ENCODE data around the gene PRMT5. TPM values are rescaled to one million over a fixed set of nuclear protein-coding genes. Genes with fewer than 3 reads are reported as not detected.

Gene PRMT5
- total and polyA plus RNA-seq, 8 donors: 20.9 to 48.8 (median 37.1) TPM

DNA sequence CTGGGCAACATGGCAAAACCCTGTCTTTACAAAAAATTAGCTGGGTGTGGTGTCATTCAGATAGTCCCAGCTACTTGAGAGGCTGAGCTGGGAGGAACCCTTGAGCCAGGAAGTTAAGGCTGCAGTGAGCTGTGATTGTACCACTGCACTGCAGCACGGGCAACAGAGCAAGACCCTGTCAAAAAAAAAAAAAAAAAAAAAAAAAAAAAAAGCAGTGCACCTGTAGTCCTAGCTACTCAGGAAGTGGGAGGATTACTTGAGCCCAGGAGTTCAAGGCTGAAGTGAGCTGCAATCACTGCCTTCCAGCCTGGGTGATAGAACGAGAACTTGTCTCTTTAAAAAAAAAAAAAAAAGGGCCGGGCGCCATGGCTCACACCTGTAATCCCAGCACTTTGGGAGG, 40.5 kb downstream of the PRMT5 start:
- Histone ChIP-seq H3K4me1 (peaks cover 16 to 34% (median 27%) of the 10 kb centered on the region in 4 donors), H3K4me3 (no peak overlapping the region), H3K9me3 (no peaks in the 10 kb centered on the region), H3K36me3 (no peaks in the 10 kb centered on the region), H3K27me3 (no peaks in the 10 kb centered on the region), H3K27ac (peak overlapping the region in 2 of 5 donors; percentile 86 to 88)
- DNase-seq: no peak
- TF ChIP-seq, protein P1, sequence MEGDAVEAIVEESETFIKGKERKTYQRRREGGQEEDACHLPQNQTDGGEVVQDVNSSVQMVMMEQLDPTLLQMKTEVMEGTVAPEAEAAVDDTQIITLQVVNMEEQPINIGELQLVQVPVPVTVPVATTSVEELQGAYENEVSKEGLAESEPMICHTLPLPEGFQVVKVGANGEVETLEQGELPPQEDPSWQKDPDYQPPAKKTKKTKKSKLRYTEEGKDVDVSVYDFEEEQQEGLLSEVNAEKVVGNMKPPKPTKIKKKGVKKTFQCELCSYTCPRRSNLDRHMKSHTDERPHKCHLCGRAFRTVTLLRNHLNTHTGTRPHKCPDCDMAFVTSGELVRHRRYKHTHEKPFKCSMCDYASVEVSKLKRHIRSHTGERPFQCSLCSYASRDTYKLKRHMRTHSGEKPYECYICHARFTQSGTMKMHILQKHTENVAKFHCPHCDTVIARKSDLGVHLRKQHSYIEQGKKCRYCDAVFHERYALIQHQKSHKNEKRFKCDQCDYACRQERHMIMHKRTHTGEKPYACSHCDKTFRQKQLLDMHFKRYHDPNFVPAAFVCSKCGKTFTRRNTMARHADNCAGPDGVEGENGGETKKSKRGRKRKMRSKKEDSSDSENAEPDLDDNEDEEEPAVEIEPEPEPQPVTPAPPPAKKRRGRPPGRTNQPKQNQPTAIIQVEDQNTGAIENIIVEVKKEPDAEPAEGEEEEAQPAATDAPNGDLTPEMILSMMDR (IDR thresholded peaks at IDR 0.05): no peak
- TF ChIP-seq POLR2AphosphoS5 (IDR thresholded peaks at IDR 0.05): no peak
- no peak for TF ChIP-seq EP300 (IDR thresholded peaks at IDR 0.05)
- TF ChIP-seq POLR2A (IDR thresholded peaks at IDR 0.05): no peak
- intact Hi-C loops (cut with DNase I; ENCODE audit: low total_unique reads): no loop called here
- WGBS, 5 donors: 24 to 72% (median 59%) methylated on average over 3 to 4 of the region's 4 CpGs

DNA sequence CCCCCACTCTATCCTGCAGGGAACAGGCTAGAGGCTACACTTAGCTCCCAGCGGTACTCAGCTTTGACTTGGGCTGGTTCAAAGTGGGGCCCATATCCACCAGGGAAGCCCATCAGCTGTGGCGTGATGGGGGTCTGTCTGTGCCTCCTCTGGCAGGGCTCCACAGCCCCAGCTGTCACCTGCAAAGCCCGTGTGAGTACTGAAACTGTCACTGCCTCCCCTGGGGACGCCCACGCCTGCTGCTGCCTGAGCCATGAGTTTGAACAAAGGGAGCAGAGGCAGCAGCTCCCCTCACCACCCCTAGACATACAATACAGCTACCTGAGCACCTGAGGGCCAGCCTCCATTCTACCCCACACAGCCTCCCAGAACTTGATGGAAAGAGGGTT, 41.2 kb downstream of the PRMT5 start:
- Histone ChIP-seq H3K27me3 (no peaks in the 10 kb centered on the region), H3K4me1 (peaks cover 16 to 40% (median 33%) of the 10 kb centered on the region in 4 donors), H3K36me3 (no peaks in the 10 kb centered on the region), H3K9me3 (no peaks in the 10 kb centered on the region), H3K4me3 (peak overlapping the region; percentile 48 to 62 (median 58)), H3K27ac (peak overlapping the region; percentile 83 to 95 (median 86))
- 45 to 62% (median 52%) methylated on average over 5 of the region's 5 CpGs for WGBS, 5 donors
- DNase-seq: peak in 1 of 2 donors; percentile 52
- intact Hi-C loops (cut with DNase I; ENCODE audit: low total_unique reads): no loop called here
- no peak for TF ChIP-seq EP300 (IDR thresholded peaks at IDR 0.05)
- no peak for TF ChIP-seq POLR2A (IDR thresholded peaks at IDR 0.05)
- TF ChIP-seq, protein P1 (IDR thresholded peaks at IDR 0.05): no peak
- TF ChIP-seq POLR2AphosphoS5 (IDR thresholded peaks at IDR 0.05): no peak

DNA sequence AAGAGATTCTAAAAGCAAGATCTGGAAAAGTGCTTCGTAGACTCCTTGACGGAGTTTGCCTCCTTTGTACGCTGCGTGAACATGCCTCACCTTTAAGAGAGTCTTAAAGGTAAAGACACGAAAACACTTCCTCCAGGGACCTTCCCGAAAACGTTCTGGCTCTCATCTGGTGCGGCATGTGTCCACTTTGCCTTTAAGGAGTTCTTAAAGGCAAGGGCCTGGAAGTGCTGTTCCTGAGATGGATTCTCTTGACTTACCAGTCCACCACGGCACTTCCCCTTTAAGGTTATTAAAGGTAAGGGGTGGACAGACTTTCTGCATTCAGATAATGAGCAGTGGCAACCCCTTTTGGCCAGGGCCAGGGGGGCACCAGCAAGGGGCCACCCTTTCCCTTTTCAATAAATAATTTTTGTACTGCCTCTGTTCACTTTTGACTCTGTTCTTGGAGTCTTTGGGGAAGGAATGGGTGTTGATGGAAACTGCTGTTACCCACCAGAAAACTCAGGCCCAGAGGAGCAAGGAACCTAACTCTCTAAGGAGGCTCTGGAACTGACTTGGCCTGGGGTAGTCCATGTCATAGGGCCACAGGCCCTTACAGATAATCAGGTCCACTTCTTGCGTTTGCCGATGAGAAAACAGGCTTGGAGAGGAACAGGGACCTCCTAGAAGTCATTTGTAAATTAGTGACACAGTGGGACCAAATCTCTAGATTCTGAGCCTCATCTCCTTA, 41.8 kb downstream of the PRMT5 start:
- Histone ChIP-seq H3K27me3 (no peaks in the 10 kb centered on the region), H3K27ac (peak overlapping the region; percentile 83 to 95 (median 86)), H3K4me3 (peak overlapping the region; percentile 48 to 62 (median 58)), H3K9me3 (no peaks in the 10 kb centered on the region), H3K4me1 (peaks cover 21 to 45% (median 39%) of the 10 kb centered on the region in 4 donors), H3K36me3 (no peaks in the 10 kb centered on the region)
- TF ChIP-seq EP300 (IDR thresholded peaks at IDR 0.05) (no peak), POLR2AphosphoS5 (IDR thresholded peaks at IDR 0.05) (peak in 2 of 3 donors; percentile 56 to 80)
- intact Hi-C loops (cut with DNase I; ENCODE audit: low total_unique reads): no loop called here
- 14 to 21% (median 20%) methylated on average over 10 to 11 of the region's 11 CpGs for WGBS, 5 donors
- DNase-seq: peak; percentile 78 to 95

DNA sequence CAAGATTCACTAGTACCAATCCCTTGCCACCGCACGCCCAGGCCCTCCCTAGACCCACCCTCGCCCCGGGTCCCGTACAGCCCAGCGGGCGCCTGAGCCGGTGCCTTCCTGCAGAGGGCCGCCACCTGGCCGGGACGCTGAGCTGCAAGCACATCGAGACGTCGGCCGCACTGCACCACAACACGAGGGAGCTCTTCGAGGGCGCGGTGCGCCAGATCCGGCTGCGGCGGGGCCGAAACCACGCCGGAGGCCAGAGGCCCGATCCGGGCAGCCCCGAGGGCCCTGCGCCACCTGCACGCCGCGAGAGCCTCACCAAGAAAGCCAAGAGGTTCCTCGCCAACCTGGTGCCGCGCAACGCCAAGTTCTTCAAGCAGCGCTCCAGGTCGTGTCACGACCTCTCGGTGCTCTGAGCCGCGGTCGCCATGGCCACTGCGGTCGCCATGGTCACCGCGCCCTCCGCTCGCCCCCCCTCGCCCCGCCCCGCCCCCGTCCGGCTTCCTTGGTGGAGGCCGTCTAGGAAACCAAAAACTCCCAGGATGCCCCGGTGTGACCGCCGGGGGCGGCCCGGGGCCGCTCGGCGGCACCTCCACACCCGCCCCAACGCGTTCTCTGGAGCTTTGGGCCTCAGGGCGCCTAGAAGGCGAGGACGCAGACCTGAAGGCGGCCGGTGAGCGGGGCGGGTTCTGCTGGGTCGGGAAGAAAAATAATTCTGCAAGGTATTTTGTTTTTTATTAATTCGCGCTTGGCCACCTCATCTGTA, 42.5 kb downstream of the PRMT5 start:
- DNase-seq: peak; percentile 85 to 92

More for the DNA sequence above, 42.5 kb downstream of the PRMT5 start:
- Histone ChIP-seq H3K36me3 (no peaks in the 10 kb centered on the region), H3K4me1 (peaks cover 24 to 52% (median 44%) of the 10 kb centered on the region in 4 donors), H3K9me3 (no peaks in the 10 kb centered on the region), H3K27me3 (no peaks in the 10 kb centered on the region), H3K4me3 (peak overlapping the region; percentile 48 to 62 (median 58)), H3K27ac (peak overlapping the region; percentile 83 to 95 (median 86))
- WGBS, 5 donors: 1 to 6% (median 3%) methylated on average over 22 to 77 of the region's 77 CpGs
- intact Hi-C loops (cut with DNase I; ENCODE audit: low total_unique reads): no loop called here
- no peak for TF ChIP-seq EP300 (IDR thresholded peaks at IDR 0.05)
- no peak for TF ChIP-seq POLR2A (IDR thresholded peaks at IDR 0.05)
- TF ChIP-seq, protein P1 (IDR thresholded peaks at IDR 0.05): peak in 1 of 7 experiments; percentile 8
- TF ChIP-seq POLR2AphosphoS5 (IDR thresholded peaks at IDR 0.05): no peak
